ENCODE measurements around the gene CRISPLD2.
"Not testable (repeated sequence)": the region's sequence is repeated elsewhere in the genome, so short reads cannot be mapped to it uniquely, and the experiment has no call there.

CRISPLD2 gene

DNA sequence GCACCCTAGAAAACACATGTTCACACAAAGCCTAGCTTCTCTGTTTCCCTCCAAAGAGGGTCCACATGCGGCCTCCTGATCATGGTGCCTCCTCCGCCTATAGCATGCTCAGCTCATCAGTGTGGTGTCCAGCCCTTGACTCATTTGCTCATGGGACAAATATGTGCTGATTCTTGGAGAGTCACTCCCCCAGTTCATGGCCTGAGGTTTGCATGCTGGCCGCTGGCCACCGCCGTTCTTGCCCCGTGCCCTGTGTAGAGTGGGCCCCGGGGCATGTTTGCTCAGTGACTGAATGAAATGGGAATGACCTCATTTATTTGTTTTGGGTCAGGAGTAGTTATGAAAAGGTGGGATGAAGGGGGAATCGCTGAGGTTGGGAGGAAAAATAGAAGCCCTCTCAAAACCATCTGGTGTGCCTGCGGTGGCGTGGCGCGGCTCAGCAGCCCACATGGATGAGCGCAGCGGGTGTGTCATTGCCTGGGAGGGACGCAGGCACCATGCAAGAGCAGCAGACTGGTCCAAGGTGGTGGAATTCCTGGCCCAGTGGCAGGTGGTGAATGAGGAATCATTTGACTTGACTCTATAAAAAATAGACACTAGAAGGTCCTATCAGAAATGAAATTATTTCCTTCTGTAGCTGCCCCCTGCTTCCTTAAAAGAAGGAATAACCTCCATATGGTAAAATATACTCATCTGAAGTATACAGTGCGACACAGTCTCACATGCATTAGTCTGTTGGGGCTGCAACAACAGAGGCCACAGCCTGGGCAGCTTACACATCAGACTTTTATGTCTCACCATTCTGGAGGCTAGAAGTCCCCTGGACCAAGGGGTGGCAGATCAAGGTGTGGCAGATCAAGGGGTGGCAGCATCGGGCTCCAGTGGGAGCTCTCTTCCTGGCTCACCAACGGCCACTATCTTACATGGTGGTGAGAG, 31.7 kb downstream of the CRISPLD2 start:
- H3K4me1 ChIP-seq (ENCODE audit: low read length) = no peaks in the 10 kb centered on the region
- no peak for TF ChIP-seq EZH2phosphoT487 (IDR thresholded peaks at IDR 0.05; ENCODE audit: low read depth)
- no peak overlapping the region for H3K4me3 ChIP-seq (ENCODE audit: low read length)
- no peaks in the 10 kb centered on the region for H4K20me1 ChIP-seq (ENCODE audit: insufficient read depth, low read length)
- no peaks in the 10 kb centered on the region for H3K79me2 ChIP-seq (ENCODE audit: low read length)
- no peak overlapping the region for H3K4me2 ChIP-seq (ENCODE audit: low read length)
- peaks cover 4% of the 10 kb centered on the region; the same call in 1 of the 2 replicates for H3K27me3 ChIP-seq (ENCODE audit: low read depth, low read length)
- H3K9ac ChIP-seq (ENCODE audit: low read length) = no peak overlapping the region
- H3K9me3 ChIP-seq (ENCODE audit: insufficient read depth, low read length) = no peaks in the 10 kb centered on the region
- no peak overlapping the region for H3K27ac ChIP-seq (ENCODE audit: low read length)
- no peak overlapping the region for H2AFZ ChIP-seq (ENCODE audit: low read depth, low read length)
- H3K36me3 ChIP-seq (replicated peaks; ENCODE audit: low read depth, low read length) = no peaks in the 10 kb centered on the region

DNA sequence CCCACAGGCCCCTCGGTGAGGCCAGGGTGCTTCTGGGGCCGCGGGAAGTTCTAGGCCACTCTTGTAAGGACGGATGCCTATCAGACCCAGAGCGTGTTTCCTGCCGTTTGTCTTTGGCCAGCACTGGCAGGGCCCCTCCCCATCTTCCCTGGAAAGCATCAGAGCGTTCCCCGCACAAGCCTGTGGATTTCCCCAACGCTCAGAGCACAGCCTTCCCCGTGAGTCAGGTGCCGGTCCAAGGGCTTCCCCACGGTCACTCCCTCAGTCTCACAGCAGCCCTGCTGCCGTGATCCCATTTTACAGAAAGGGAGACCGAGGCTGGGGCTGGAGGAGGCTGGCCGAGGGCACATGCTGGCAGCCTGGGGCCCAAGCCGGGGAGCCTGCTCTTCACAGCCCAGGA, 33.7 kb downstream of the CRISPLD2 start:
- Histone ChIP-seq H4K20me1 (ENCODE audit: insufficient read depth, low read length) (no peaks in the 10 kb centered on the region), H2AFZ (ENCODE audit: low read depth, low read length) (no peak overlapping the region), H3K4me3 (ENCODE audit: low read length) (no peak overlapping the region), H3K27me3 (ENCODE audit: low read depth, low read length) (peaks cover 4% of the 10 kb centered on the region; the same call in 1 of the 2 replicates), H3K4me1 (ENCODE audit: low read length) (no peaks in the 10 kb centered on the region), H3K79me2 (ENCODE audit: low read length) (no peaks in the 10 kb centered on the region), H3K9me3 (ENCODE audit: insufficient read depth, low read length) (no peaks in the 10 kb centered on the region), H3K4me2 (ENCODE audit: low read length) (no peak overlapping the region), H3K9ac (ENCODE audit: low read length) (no peak overlapping the region), H3K27ac (ENCODE audit: low read length) (no peak overlapping the region), H3K36me3 (replicated peaks; ENCODE audit: low read depth, low read length) (no peaks in the 10 kb centered on the region)
- TF ChIP-seq EZH2phosphoT487 (IDR thresholded peaks at IDR 0.05; ENCODE audit: low read depth) = no peak
- TF ChIP-seq, protein P1, sequence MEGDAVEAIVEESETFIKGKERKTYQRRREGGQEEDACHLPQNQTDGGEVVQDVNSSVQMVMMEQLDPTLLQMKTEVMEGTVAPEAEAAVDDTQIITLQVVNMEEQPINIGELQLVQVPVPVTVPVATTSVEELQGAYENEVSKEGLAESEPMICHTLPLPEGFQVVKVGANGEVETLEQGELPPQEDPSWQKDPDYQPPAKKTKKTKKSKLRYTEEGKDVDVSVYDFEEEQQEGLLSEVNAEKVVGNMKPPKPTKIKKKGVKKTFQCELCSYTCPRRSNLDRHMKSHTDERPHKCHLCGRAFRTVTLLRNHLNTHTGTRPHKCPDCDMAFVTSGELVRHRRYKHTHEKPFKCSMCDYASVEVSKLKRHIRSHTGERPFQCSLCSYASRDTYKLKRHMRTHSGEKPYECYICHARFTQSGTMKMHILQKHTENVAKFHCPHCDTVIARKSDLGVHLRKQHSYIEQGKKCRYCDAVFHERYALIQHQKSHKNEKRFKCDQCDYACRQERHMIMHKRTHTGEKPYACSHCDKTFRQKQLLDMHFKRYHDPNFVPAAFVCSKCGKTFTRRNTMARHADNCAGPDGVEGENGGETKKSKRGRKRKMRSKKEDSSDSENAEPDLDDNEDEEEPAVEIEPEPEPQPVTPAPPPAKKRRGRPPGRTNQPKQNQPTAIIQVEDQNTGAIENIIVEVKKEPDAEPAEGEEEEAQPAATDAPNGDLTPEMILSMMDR (IDR thresholded peaks at IDR 0.05; ENCODE audit: low read depth, low read length) = no peak

DNA sequence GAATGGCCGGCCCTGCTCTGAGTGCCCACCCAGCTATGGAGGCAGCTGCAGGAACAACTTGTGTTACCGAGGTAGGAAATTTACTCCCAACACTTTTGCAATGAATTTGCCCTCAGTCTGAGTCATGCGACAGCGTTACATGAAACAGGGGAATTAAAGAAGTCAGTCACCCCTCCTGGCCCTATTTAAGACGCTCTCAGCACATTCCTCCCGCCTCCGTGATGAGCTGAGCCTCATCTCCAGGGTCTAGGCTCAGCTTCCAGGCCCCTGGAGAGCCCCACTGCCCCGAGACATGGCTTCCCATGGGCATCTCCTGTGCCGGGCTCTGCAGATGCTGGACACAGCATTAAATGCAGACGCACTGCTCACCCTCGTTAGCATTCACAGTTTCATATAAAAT, 35.0 kb downstream of the CRISPLD2 start:
- H4K20me1 ChIP-seq (ENCODE audit: insufficient read depth, low read length) = no peaks in the 10 kb centered on the region
- H3K4me3 ChIP-seq (ENCODE audit: low read length) = no peak overlapping the region
- no peaks in the 10 kb centered on the region for H3K9me3 ChIP-seq (ENCODE audit: insufficient read depth, low read length)
- no peaks in the 10 kb centered on the region for H3K79me2 ChIP-seq (ENCODE audit: low read length)
- H3K4me1 ChIP-seq (ENCODE audit: low read length) = no peaks in the 10 kb centered on the region
- no peak overlapping the region for H3K9ac ChIP-seq (ENCODE audit: low read length)
- no peaks in the 10 kb centered on the region for H3K36me3 ChIP-seq (replicated peaks; ENCODE audit: low read depth, low read length)
- H2AFZ ChIP-seq (ENCODE audit: low read depth, low read length) = no peak overlapping the region
- H3K4me2 ChIP-seq (ENCODE audit: low read length) = no peak overlapping the region
- TF ChIP-seq, protein P1 (IDR thresholded peaks at IDR 0.05; ENCODE audit: low read depth, low read length) = no peak
- no peak for TF ChIP-seq EZH2phosphoT487 (IDR thresholded peaks at IDR 0.05; ENCODE audit: low read depth)
- H3K27ac ChIP-seq (ENCODE audit: low read length) = no peak overlapping the region
- peaks cover 4% of the 10 kb centered on the region; the same call in 1 of the 2 replicates for H3K27me3 ChIP-seq (ENCODE audit: low read depth, low read length)

DNA sequence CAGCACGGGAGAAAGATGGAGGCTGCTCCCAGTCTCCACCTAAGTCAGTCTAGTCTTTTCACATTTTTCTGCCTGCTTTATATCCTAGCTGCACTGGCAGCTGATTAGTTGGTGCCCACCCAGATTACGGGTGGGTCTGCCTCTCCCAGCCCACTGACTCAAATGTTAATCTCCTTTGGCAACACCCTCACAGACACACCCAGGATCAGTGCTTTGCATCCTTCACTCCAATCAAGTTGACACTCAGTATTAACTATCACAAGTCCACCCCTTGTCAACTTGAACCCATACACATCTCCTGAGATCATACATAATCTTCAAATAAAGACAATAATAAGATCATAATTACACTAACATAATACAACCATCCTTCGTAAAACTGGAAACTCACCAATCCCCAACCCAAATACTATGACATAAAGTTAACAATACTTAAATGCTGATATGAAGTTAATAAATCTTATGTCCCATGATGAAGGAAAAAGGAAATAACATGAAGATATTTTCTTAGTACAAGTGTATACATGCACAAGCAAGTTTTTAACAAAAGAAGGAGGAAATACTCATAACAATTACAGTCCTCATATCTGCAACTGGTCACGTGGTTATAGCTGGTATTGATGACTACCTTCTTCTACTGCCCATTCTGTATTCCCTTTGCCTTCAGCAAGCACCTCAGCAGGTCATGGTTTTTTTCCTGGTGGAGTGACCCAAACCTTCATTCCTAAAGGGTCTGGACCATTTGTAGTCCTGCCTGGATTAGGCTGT, 35.8 kb downstream of the CRISPLD2 start:
- H3K27me3 ChIP-seq (ENCODE audit: low read depth, low read length) = not testable (repeated sequence)

DNA sequence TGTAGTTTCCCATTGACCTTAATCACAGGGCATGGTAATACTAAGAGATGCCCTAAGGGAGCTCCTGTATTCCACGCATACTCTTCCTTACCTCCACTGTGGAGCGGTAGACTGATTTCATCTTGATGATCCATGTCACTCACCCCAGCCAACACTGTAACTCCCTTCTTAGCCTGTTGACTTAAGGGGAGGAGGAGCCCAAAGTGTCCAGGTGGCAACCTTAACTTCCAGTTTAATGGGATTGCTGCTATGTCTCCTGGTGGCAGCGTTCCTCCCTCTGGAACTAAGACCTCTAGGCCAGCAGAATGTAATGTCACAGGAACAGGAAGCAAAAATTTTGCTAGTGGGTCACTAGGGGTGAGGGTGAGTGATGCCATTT, 36.4 kb downstream of the CRISPLD2 start:
- not testable (repeated sequence) for H2AFZ ChIP-seq (ENCODE audit: low read depth, low read length); H3K4me2 ChIP-seq (ENCODE audit: low read length); H3K4me1 ChIP-seq (ENCODE audit: low read length); H3K36me3 ChIP-seq (replicated peaks; ENCODE audit: low read depth, low read length); H3K9ac ChIP-seq (ENCODE audit: low read length); H3K79me2 ChIP-seq (ENCODE audit: low read length); H3K9me3 ChIP-seq (ENCODE audit: insufficient read depth, low read length); H3K4me3 ChIP-seq (ENCODE audit: low read length); H4K20me1 ChIP-seq (ENCODE audit: insufficient read depth, low read length); H3K27me3 ChIP-seq (ENCODE audit: low read depth, low read length); H3K27ac ChIP-seq (ENCODE audit: low read length)

More for the DNA sequence above, 35.8 kb downstream of the CRISPLD2 start:
- not testable (repeated sequence) for H4K20me1 ChIP-seq (ENCODE audit: insufficient read depth, low read length); H3K9me3 ChIP-seq (ENCODE audit: insufficient read depth, low read length); H3K4me3 ChIP-seq (ENCODE audit: low read length); H2AFZ ChIP-seq (ENCODE audit: low read depth, low read length); H3K36me3 ChIP-seq (replicated peaks; ENCODE audit: low read depth, low read length); H3K27ac ChIP-seq (ENCODE audit: low read length); H3K9ac ChIP-seq (ENCODE audit: low read length); H3K4me2 ChIP-seq (ENCODE audit: low read length); H3K4me1 ChIP-seq (ENCODE audit: low read length); H3K79me2 ChIP-seq (ENCODE audit: low read length)

DNA sequence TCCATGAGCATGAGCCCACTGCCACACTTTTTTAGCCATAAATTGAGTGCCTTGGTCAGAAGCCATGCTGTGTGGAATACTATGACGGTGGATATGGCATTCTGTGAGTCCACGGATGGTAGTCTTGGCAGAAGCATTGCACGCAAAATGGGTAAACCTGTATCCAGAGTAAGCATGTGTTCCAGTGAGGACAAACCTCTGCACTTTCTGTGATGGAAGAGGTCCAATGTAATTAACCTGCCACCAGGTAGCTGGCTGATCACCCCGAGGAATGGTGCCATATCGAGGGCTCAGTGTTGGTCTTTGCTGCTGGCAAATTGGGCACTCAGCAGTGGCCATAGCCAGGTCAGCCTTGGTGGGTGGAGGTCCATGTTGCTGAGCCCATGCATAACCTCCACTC, 37.0 kb downstream of the CRISPLD2 start:
- H3K9ac ChIP-seq (ENCODE audit: low read length); H3K79me2 ChIP-seq (ENCODE audit: low read length); H3K27ac ChIP-seq (ENCODE audit: low read length); H2AFZ ChIP-seq (ENCODE audit: low read depth, low read length); H3K9me3 ChIP-seq (ENCODE audit: insufficient read depth, low read length); H3K36me3 ChIP-seq (replicated peaks; ENCODE audit: low read depth, low read length); H4K20me1 ChIP-seq (ENCODE audit: insufficient read depth, low read length); H3K27me3 ChIP-seq (ENCODE audit: low read depth, low read length); H3K4me3 ChIP-seq (ENCODE audit: low read length); H3K4me2 ChIP-seq (ENCODE audit: low read length); H3K4me1 ChIP-seq (ENCODE audit: low read length): not testable (repeated sequence)

Measured in OCI-LY3 (cell line).